GM18508 (cell line): ENCODE data around the gene AP4S1.
A peak's percentile ranks its signal among the peaks of the same experiment; 100 is the strongest.
"Not testable (repeated sequence)": the region's sequence is repeated elsewhere in the genome, so short reads cannot be mapped to it uniquely, and the experiment has no call there.

ENCODE experiments used
- ATAC-seq: cut with Tn5 transposase; IDR thresholded peaks from one replicate; pipeline ENCODE4 v1.9.1; 2021; ENCODE audit warnings: moderate number of reproducible peaks; ENCODE audit not compliant: insufficient read depth, unreplicated experiment

The AP4S1 gene

DNA sequence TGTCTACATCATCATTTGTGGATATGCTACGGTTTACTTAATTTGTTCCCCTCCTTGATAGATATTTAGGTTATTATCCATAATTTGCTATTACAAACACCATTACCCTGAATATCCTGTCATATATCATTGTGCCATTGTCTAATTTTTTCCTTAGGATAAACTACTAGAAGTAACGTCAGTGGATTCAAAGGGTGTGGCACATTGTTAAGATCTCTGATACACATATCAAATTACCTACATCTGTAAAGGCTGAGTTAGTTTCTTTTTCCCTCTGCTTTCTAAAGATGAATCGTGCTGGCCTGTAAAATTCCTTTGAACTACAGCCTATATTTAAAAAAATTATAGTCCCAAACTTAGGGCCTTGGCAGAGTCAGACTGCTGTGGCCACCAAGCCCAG lies 54.6 kb downstream of the AP4S1 start:
- ATAC-seq = no peak

DNA sequence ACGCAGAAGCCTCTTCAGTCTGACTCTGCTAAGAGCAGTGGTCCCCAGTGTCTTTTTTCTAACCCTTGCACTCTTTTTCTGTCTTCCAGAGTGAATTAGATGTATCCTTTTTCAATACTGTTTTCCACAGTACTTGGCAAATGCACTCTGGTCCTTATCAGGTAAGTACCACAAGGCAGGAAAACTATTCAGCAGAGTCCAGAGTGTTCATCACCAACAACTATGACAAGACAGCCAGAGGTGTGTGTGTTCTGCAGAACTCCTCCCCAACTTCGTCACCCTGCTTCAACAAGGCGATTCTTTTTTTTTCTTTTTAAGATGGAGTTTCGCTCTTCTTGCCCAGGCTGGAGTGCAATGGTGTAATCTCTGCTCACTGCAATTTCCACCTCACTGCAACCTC lies 55.0 kb downstream of the AP4S1 start:
- ATAC-seq = no peak

DNA sequence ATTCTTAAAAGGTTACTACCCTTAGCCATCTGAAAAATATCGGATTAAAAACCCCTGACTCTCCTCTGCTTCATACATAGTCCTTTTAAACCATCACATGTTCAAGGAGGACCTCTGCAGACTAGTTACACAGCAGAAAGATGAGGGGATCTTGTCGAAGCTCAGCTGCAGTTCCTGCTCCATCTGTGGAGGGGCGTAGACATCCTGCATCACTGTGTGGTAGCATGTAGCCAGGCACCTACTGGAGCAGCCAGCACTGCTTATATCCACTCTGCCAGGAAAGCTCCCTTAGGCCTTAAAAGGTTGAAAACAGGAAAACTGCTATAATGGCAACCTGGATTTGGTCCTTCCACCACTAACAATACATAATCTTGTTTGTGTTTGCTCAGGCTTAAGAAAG lies 58.3 kb downstream of the AP4S1 start:
- no peak for ATAC-seq

DNA sequence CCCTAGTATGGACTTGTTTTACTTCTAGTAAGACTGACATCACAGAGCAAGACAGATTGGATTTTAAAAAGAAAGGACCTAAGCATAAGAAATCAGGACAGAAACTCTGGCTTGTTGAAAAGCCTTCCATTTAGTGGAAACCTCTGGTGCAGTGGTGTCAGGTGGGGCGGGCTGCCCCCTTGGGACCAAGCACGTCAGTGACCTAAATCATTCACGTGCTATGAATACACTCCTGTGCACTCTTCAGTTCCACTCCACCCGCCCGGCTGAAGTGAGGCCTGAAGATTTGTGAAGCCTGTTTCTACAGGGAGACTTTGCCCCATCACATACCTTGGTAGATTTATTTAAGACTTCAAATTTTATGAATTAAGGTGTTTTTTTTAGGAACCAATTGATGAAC lies 58.9 kb downstream of the AP4S1 start:
- ATAC-seq = peak; percentile 80

DNA sequence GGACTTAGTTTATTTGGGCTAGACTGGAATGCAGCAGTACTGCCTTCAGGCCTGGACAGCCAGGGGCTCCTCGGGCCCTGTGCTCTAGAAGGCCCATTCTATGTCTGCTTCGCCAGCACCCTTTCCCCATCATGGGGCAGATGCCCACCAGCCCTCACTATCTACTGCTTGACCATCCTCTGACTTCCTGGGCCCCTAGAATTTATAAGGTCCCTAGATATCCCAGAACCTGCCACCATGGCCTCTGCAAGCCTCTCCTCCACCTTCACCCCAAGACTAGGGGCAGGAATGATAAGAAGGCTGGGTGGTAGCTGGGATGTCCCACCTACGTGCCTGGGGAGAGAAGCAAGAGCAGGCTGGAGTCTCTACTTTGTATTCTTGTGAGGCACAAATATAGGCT lies 59.6 kb downstream of the AP4S1 start:
- no peak for ATAC-seq

GRCh38 chr14:31086466-31086865 lies 61.0 kb downstream of the AP4S1 start:
- ATAC-seq = not testable (repeated sequence)

DNA sequence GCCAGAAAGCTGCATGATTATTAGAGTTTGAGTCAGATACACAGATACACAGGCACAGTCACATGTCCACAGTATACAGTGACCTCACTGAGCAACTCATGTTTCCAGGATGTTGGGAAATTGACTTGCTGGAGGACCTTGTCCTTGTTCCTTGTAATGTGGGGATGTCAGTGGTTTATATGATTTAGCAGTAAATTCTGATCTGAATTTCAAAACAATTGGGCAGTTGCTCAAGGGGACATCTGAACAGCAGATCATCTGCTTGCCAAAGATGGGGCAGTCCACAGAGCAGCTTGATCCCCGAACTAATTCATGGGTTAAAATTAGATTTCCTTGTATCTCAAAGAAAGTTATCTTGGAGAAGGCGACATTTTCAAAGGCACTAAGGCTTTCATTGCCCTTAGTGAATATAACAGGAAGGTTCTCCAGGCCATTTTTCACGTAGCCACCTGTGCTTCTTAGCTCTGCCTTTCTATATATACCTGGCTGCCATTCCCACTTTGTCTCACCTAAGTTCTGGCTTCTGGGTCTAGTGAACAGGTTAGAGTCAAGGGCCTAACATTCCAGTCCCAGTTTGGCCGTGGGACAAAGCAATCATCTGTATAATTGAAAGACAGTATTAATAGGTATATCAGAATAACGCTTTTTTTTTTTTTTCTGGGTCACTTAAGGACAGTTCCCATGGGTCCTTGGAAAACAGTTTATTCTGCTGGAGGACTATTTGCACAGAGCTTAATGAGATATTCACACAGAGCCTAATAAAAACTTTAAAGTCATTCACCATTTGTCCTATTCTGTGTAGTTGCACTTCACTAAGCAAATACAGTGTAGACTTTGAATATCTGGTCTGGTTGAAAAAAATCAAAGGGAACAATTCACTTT lies 65.7 kb downstream of the AP4S1 start:
- no peak for ATAC-seq

- ATAC-seq = no peak
These were observed 66.8 kb downstream of the AP4S1 start for GRCh38 chr14:31092160-31092708.

GRCh38 chr14:31093884-31094839 lies 68.7 kb downstream of the AP4S1 start:
- ATAC-seq = not testable (repeated sequence)

DNA sequence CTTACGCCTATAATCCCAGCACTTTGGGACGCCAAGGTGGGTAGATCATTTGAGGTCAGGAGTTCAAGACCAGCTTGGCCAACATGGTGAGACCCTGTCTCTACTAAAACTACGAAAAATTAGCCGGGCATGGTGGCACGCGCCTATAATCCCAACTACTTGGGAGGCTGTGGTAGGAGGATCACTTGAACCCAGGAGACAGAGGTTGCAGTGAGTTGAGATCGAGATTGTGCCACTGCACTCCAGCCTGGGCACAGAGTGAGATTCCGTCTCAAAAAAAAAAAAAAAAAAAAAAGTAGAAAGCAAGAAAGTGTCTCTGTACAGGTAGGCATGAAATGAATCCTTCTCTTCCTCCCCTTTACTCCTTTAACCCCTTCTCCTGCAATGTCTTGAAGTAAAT lies 70.4 kb downstream of the AP4S1 start:
- not testable (repeated sequence) for ATAC-seq

GRCh38 chr14:31096255-31096654 lies 70.8 kb downstream of the AP4S1 start:
- no peak for ATAC-seq

DNA sequence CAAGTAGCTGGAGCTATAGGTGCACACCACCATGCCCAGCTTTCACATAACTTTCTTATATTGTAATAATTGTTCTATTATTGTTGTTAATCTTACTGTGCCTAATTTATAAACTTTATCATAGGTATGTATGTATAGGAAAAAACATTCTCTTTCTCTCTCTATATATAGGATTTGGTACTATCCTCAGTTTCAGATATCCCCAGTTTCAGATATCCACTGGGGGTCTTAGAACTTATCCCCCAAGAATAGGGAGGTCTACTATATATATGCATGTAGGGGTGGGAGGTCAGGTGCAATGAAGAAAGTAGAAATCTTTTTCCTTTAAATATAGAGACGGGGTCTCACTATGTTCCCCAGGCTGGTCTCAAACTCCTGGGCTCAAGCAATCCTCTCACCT lies 71.6 kb downstream of the AP4S1 start:
- no peak for ATAC-seq

DNA sequence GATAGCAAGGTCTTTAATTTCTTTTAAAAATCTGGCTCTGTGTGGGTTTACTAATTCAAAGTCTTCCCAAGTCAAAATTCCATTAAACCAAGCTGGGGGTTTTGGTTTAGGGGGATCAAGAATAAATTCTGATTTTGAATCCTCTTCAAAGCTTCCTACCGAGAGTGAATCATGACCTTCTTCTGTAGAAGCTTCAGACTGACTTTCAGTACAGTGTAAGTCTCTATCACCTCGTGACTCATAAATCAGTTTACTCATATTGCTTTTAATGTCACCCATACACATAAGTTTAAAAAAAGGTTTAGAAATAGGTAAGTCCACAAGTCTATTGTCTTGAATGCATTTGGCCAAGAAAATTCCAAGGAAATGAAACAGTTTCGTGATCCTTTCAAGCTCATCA lies 81.3 kb downstream of the AP4S1 start:
- no peak for ATAC-seq

- no peak for ATAC-seq
These were observed 83.8 kb downstream of the AP4S1 start for GRCh38 chr14:31109257-31109656.

DNA sequence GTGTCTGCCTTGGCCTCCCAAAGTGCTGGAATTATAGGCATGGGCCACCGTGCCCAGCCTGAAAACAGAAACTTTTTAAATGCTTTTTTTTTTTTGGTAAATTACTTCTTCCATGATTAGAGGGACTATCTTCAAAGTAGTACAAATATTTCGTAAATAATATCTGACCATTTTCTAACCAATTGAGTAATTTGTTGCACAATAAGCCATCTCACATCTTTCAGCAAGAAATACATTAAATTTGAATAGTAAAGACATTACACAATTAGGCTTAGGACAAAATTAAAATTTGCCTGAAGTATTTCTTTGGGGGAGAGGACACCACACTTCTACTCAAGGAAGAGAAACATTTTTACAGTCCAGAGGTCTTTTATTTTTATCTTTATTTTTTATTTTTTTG lies 85.4 kb downstream of the AP4S1 start:
- no peak for ATAC-seq

- ATAC-seq = no peak
These were observed 88.3 kb downstream of the AP4S1 start for GRCh38 chr14:31113794-31114193.

- no peak for ATAC-seq
These were observed 93.4 kb downstream of the AP4S1 start for GRCh38 chr14:31118892-31119291.

DNA sequence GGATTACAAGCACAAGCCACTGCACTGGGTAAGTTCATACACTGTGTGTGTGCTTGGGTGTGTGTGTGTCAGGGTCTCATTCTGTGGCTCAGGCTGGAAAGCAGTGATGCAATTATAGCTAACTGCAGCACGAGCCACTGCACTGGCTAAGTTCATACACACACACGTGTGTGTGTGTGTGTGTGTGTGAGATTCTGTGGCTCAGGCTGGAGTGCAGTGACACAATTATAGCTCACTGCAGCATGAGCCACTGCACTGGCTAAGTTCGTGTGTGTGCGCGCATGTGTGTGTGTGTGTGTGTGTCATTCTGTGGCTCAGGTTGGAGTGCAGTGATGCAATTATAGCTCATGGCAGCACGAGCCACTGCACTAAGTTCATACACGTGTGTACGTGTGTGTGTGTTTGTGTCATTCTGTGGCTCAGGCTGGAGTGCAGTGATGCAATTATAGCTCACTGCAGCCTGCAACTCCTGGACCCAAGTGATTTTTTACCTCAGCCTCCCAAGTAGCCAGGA lies 96.7 kb downstream of the AP4S1 start:
- ATAC-seq = no peak

DNA sequence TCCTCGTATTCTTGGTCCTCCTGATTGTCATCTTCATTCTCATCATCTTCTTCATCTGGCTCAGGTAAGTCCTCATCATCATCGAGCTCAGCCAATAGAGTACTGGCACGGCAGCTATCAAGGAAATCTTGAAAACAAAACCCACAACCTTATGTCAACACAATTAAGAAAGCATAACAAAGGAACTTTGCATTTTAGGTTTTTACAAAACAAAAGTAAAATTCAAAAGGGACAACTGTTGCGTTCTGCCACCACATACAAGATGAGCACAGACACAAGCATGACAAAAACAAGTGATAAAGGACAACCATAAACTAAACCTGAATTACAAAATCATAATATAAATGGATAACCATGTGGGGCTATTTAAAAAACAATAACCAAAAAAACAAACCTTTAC lies 97.5 kb downstream of the AP4S1 start:
- ATAC-seq = no peak

GRCh38 chr14:31124197-31124596 lies 98.7 kb downstream of the AP4S1 start:
- no peak for ATAC-seq

- ATAC-seq = no peak
These were observed 99.8 kb downstream of the AP4S1 start for GRCh38 chr14:31125231-31125630.
